ENCODE data around the gene CHRNB4. TPM values are rescaled to one million over a fixed set of nuclear protein-coding genes. Genes with fewer than 3 reads are reported as not detected.

Gene CHRNB4
- polyA plus RNA-seq, 10 donors, result 0.16 to 1.2 (median 0.41) TPM

- DNase-seq, result peak; percentile 46 to 73 (median 49)
These were observed 30.7 kb upstream of the CHRNB4 start for GRCh38 chr15:78671626-78672211.

- no peak for DNase-seq
These were observed 28.0 kb upstream of the CHRNB4 start for GRCh38 chr15:78668987-78669386.

- no peak for DNase-seq
These were observed 26.7 kb upstream of the CHRNB4 start for GRCh38 chr15:78667578-78668236.

GRCh38 chr15:78666010-78666409, 25.0 kb upstream of the CHRNB4 start:
- DNase-seq, result no peak

- no peak for DNase-seq
These were observed 22.7 kb upstream of the CHRNB4 start for GRCh38 chr15:78663703-78664102.

GRCh38 chr15:78662028-78662427, 21.0 kb upstream of the CHRNB4 start:
- DNase-seq, result no peak

GRCh38 chr15:78661001-78661400, 20.0 kb upstream of the CHRNB4 start:
- DNase-seq, result no peak

GRCh38 chr15:78660584-78660983, 19.6 kb upstream of the CHRNB4 start:
- DNase-seq, result no peak

GRCh38 chr15:78658823-78659222, 17.8 kb upstream of the CHRNB4 start:
- no peak for DNase-seq

GRCh38 chr15:78654272-78654671, 13.3 kb upstream of the CHRNB4 start:
- no peak for DNase-seq

- no peak for DNase-seq
These were observed 11.1 kb upstream of the CHRNB4 start for GRCh38 chr15:78651930-78652615.

- no peak for DNase-seq
These were observed 10.0 kb upstream of the CHRNB4 start for GRCh38 chr15:78651007-78651406.

GRCh38 chr15:78650022-78650421, 9.0 kb upstream of the CHRNB4 start:
- DNase-seq, result peak in 1 of 3 donors; percentile 11

- no peak for DNase-seq
These were observed 4.0 kb upstream of the CHRNB4 start for GRCh38 chr15:78645009-78645408.

GRCh38 chr15:78642331-78642730, 1.3 kb upstream of the CHRNB4 start:
- peak in 2 of 3 donors; percentile 8 to 45 for DNase-seq

GRCh38 chr15:78641749-78642275, 802 bp upstream of the CHRNB4 start:
- DNase-seq, result no peak

GRCh38 chr15:78640527-78641101, 396 bp downstream of the CHRNB4 start:
- peak in 1 of 3 donors; percentile 13 for DNase-seq

- DNase-seq, result peak; percentile 24 to 76 (median 62)
These were observed 2.2 kb downstream of the CHRNB4 start for GRCh38 chr15:78638658-78639314.

- no peak for DNase-seq
These were observed 3.1 kb downstream of the CHRNB4 start for GRCh38 chr15:78637776-78638435.

GRCh38 chr15:78636378-78636859, 4.6 kb downstream of the CHRNB4 start:
- no peak for DNase-seq

GRCh38 chr15:78635346-78635745, 5.7 kb downstream of the CHRNB4 start:
- no peak for DNase-seq

All from muscle of back (tissue), 11 donors.